NCI-H524 treated with DMSO at 0.1 percent for 48 hours (cell line): ENCODE results near the gene PIEZO2.
A peak's percentile ranks its signal among the peaks of the same experiment; 100 is the strongest.

Source experiments
- DNase-seq: peaks from one replicate; lab custom pipeline; 2025; lab: John Stamatoyannopoulos, UW

Gene PIEZO2

GRCh38 chr18:10787293-10787901 is 362.0 kb downstream of the PIEZO2 start:
- peak; percentile 40 for DNase-seq

GRCh38 chr18:10785798-10786197 is 363.6 kb downstream of the PIEZO2 start:
- DNase-seq: no peak

- no peak for DNase-seq
Measured at GRCh38 chr18:10784596-10785202, 364.7 kb downstream of the PIEZO2 start.

GRCh38 chr18:10783941-10784340 is 365.4 kb downstream of the PIEZO2 start:
- no peak for DNase-seq

GRCh38 chr18:10776493-10776892 is 372.9 kb downstream of the PIEZO2 start:
- no peak for DNase-seq

GRCh38 chr18:10775026-10775425 is 374.3 kb downstream of the PIEZO2 start:
- no peak for DNase-seq

- no peak for DNase-seq
Measured at GRCh38 chr18:10771053-10771709, 378.2 kb downstream of the PIEZO2 start.

- DNase-seq: no peak
Measured at GRCh38 chr18:10770264-10770663, 379.1 kb downstream of the PIEZO2 start.

- DNase-seq: no peak
Measured at GRCh38 chr18:10768221-10768620, 381.1 kb downstream of the PIEZO2 start.

GRCh38 chr18:10767658-10768057 is 381.7 kb downstream of the PIEZO2 start:
- DNase-seq: no peak

GRCh38 chr18:10760986-10761385 is 388.4 kb downstream of the PIEZO2 start:
- no peak for DNase-seq

GRCh38 chr18:10759241-10759640 is 390.1 kb downstream of the PIEZO2 start:
- no peak for DNase-seq

- DNase-seq: no peak
Measured at GRCh38 chr18:10757946-10758345, 391.4 kb downstream of the PIEZO2 start.

- no peak for DNase-seq
Measured at GRCh38 chr18:10757349-10757748, 392.0 kb downstream of the PIEZO2 start.

GRCh38 chr18:10755855-10756254 is 393.5 kb downstream of the PIEZO2 start:
- DNase-seq: no peak

- no peak for DNase-seq
Measured at GRCh38 chr18:10754128-10754527, 395.2 kb downstream of the PIEZO2 start.

GRCh38 chr18:10752382-10752781 is 397.0 kb downstream of the PIEZO2 start:
- DNase-seq: no peak

- DNase-seq: no peak
Measured at GRCh38 chr18:10751653-10752052, 397.7 kb downstream of the PIEZO2 start.

GRCh38 chr18:10750191-10751035 is 399.0 kb downstream of the PIEZO2 start:
- DNase-seq: no peak

GRCh38 chr18:10748641-10749040 is 400.7 kb downstream of the PIEZO2 start:
- DNase-seq: no peak

GRCh38 chr18:10745971-10746370 is 403.4 kb downstream of the PIEZO2 start:
- DNase-seq: no peak

GRCh38 chr18:10745219-10745618 is 404.1 kb downstream of the PIEZO2 start:
- no peak for DNase-seq

- DNase-seq: no peak
Measured at GRCh38 chr18:10743766-10744165, 405.6 kb downstream of the PIEZO2 start.
